Activated gamma-delta T cell (primary cell): Measurements from ENCODE around the gene CAP2.

ENCODE experiments used
- DNase-seq: peaks from one replicate; lab custom pipeline; 2025; lab: John Stamatoyannopoulos, UW
- total RNA-seq, 2 donors: gene quantifications; one replicate each; lab custom pipeline; 2026; lab: John Stamatoyannopoulos, UW

Gene CAP2
- 0.04 to 0.15 reads per million in 2 donors for total RNA-seq

DNA sequence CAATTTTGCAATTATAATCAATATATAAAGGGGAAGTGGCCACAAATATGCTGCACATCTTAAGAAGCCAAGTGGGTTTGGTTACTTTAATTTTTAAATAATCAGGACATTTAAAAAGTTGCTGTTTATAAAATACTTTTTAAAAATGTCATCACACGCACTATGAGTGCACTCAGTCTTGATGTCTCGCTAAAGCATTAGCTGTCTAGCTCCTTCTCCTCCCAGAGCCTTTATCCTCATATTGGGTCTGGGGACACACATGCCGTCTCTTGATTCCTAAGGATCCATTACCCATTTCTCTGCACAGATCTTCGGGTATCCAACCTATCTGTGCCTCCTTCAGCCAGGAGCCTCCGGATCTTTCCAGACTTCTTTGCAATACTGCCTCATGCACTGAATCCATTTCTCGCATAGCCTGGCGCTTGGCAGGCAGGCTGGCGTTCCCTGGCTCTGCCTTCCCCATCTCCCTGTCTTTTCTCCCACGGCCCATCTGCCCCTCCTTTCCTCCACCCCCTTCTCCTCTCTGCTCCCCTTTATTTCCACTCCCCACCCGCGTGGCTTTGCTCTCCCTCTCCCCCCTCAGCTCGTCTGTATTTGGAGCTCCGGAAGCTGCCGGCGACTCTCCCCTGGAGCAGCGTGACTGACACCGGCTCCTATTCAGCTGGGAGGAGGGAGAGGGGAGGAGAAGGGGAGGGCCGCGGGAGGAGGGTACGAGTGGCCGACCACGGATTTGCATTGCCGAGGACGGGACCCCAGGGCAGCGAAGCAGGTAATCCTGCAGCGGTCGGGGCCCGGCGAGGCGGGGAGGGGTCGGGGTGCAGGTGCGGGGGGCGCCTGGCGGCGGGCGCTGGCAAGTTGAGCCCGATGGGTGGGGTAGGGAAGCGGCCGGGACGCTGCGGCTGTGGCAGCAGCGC lies at the start of gene CAP2:
TSS of gene CAP2 (plus strand) at position 618 of the 914 bp plus-strand sequence. CDS start 27,961 bp downstream, outside the sequence.
- DNase-seq, result no peak

DNA sequence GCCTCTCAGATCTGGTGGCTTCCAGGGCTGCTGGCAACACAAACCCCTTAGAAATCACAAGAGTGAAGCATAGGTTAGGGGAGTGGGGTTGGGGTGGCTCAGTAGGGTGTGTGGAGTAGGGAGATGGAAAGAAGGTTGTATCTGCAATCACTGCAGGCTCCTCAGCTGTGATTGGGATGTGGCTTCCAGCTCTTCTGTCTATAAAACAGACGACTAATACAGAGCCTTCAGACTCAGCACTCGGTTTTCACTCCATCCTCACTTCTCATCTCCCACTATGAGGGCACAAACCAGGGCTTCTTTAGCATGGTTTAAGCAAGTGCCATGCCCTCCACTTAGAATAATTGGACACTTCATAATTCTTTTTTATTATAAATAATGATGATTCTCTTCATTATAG lies 46.4 kb upstream of the CAP2 start:
- DNase-seq, result no peak

DNA sequence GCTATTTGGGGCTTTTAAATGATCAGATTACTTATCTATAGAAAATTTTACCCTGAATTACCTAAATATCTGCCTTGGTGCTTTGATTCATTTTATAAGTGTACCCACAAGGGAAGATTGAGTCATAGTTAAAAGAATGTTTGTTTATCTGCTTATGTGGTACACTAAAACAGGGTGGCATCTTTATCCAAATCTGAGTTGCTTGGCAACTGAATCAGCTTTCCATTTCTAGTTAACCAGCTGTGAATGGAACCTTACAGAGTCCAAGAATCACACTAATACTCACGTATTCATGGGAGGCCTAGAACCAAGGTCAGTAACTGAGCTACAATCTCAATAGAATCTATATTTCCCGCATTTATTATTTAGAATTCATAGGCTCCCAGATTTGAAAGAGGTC lies 44.0 kb upstream of the CAP2 start:
- DNase-seq, result no peak

- no peak for DNase-seq
These were observed 41.1 kb upstream of the CAP2 start for GRCh38 chr6:17352302-17352701.

- DNase-seq, result no peak
These were observed 39.8 kb upstream of the CAP2 start for GRCh38 chr6:17353440-17354175.

- DNase-seq, result no peak
These were observed 38.5 kb upstream of the CAP2 start for GRCh38 chr6:17354700-17355403.

GRCh38 chr6:17355404-17355774 lies 38.0 kb upstream of the CAP2 start:
- no peak for DNase-seq

- no peak for DNase-seq
These were observed 34.9 kb upstream of the CAP2 start for GRCh38 chr6:17358515-17358914.

- DNase-seq, result no peak
These were observed 32.8 kb upstream of the CAP2 start for GRCh38 chr6:17360564-17360963.

GRCh38 chr6:17361013-17361412 lies 32.4 kb upstream of the CAP2 start:
- no peak for DNase-seq

GRCh38 chr6:17365961-17366360 lies 27.4 kb upstream of the CAP2 start:
- no peak for DNase-seq

DNA sequence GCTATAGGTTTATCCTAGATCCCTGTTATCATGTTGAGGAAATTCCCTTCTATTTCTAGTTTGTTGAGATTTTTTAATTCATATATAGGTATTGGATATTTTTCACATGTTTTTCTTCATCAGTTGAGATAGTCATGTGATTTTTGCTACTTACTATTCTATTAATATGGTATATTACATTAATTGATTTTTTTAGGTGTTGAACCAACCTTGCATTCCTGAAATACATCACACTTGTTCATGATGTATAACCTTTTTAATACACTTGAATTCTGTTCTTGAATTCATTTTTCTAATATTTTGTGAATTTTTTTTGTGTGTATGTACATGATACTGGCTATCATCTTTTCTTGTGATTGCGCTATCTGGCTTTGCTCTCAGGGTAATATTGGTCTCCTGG lies 25.5 kb upstream of the CAP2 start:
- DNase-seq, result no peak

DNA sequence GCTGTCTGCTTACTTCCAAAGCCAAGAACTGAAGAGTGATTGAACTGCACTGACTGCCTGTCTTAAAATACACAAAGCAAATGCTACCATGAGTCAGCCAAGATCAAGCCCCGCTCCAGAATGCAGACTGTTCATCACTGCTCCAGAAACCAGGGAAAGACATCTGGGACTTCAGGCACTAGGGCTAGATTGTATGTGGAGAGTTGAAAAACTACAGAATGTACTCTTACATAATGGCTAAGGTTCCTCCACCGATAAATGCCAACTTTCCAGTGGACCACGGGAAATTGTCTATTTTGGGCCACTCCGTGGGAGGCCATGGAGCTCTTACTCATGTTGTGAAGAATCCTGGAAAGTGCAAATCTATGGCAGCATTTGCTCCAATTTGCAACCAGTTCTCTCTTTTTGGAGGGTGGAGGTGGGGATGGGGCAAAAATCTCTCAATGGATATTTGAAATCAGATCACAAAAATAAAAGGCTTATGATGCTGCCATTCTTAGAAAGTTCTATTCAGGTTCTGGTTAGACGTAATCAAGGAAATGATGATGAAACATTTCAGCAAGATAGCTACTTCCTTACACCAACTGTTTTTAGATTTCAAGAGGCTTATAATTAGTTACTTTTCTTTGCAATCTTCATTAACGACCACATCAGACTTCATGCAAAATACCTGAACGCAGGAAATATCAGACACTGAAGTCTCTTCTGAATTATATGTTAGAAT lies 11.8 kb upstream of the CAP2 start:
- DNase-seq, result no peak

DNA sequence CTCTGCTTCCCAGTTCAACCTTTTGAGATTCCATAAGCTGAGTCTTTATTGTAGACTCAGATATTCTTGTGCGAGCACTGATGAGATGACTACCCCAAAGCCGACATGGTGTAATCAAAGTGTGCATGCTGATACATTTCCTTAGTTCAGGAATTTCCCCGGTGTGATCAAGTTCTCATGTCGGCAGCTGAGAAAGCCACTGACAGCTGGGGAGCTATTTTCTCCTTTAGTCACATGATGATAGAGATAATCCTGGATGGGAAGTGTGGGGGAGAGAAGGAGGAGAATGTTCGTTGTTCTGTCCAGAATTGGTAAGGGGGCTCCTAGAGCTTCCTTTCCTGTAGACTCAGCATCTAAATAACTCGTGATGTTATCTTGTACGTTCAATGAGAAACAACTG lies 7.7 kb upstream of the CAP2 start:
- no peak for DNase-seq

GRCh38 chr6:17388365-17388764 lies 5.0 kb upstream of the CAP2 start:
- no peak for DNase-seq

- no peak for DNase-seq
These were observed 4.0 kb upstream of the CAP2 start for GRCh38 chr6:17389274-17389847.

DNA sequence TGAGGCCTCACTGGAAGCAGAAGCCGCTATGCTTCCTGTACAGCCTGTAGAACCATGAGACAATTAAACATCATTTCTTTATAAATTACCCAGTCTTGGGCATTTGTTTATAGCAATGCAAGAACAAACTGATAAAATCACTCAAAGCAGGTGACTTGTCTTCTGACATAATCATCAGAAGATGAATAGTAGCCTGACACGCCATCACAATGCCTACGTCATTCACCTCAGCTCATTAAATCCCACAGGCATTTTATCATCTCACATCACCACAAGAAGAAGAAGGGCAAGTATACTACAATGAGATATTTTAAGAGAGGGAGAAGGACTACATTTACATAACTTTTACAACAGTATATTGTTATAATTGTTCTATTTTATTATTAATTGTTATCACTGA lies 3.1 kb upstream of the CAP2 start:
- DNase-seq, result no peak

DNA sequence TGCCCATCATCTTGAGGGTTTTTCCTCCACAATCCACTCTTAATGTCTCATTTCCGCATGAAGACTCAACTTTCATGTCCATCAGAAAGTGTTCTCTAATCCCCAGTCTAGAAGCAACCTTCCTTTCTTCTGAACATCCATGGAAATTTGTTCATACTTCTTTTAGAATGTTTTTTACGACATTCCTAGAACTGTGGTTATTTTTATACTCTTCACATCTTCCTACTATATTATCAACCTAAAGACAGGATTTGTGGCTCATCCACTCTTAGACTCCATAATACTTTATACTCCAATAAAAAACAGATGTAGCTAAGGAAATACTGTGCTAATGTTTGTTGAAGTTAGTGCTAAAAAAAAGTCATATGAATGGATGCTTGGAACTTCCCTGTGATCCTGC lies 1.4 kb upstream of the CAP2 start:
- no peak for DNase-seq

DNA sequence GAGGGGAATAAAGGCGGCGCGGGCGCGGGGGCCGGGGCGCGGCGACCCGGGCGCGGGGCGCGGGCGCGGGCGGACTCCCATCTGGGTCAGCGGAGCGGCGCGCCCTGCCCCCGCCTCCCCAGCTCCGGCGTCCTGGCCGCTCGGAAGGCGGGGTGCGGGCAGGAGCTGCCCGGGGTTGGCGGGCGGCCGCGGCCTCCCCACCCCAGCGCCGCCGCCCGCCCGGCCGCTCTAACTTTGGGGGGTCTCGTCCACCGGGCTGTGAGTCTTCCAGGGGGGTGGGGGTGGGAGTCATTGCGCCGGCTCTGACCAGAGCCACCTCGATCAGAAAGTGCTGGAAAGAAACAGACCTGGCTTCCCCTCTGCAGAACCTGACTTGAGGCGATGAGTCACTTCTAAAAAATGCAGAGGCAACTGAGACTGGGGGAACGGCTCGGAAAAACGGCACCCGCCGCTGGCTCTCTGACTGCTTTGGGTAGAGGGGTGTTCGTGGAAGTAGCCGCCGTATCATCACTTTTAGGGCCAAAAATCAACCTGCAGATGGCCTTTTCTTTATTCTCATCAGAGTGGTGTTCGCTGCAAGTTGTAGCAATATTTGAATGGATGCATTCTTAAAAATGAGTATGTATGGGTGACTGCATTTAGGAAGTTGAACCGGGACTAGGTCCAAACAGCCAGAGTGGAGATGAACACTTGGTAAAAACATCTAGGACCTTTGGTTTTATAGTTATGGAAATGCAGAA lies 667 bp downstream of the CAP2 start:
- no peak for DNase-seq

- DNase-seq, result no peak
These were observed 1.7 kb downstream of the CAP2 start for GRCh38 chr6:17395112-17395511.

DNA sequence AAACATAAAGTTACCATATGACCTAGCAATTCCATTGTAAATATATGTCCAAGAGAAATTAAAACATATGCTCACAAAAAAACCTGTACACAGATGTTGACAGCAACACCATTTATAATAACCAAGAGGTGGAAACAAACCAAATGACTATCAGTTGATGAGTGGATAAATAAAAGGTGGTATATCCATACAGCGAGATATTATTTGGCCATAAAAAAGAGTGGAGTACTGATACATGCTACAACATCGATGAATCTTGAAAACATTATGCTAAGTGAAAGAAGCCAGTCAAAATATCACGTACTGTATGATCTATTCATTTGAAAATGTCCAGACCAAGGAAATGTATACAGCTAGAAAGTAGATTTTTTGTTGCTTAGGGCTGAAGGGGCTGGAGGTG lies 2.9 kb downstream of the CAP2 start:
- no peak for DNase-seq
